WTC11 (cell line): ENCODE results near the gene IL1RN.

Source experiments
- CTCF ChIP-seq: fragments of 200-600 bp; IDR thresholded peaks from 2 replicates; pipeline ENCODE4 v1.8.0; 2022; ENCODE audit warnings: antibody characterized with exemption
- KAT7 ChIP-seq: sonication (generic); formaldehyde crosslinking; IDR thresholded peaks from 2 replicates; pipeline ENCODE4 v1.8.1; 2023; ENCODE audit warnings: missing genetic modification reagents, mild to moderate bottlenecking, borderline replicate concordance
- MAX ChIP-seq: sonication (generic); formaldehyde crosslinking; IDR thresholded peaks from 2 replicates; pipeline ENCODE4 v1.8.0; 2022; ENCODE audit warnings: mild to moderate bottlenecking, missing genetic modification reagents
- PRDM15 ChIP-seq: sonication (generic); formaldehyde crosslinking; IDR thresholded peaks from 2 replicates; pipeline ENCODE4 v1.8.0; 2022; ENCODE audit warnings: missing genetic modification reagents
- SOX15 ChIP-seq: fragments of 250-450 bp; sonication (Bioruptor Pico); IDR thresholded peaks from 2 replicates; pipeline ENCODE4 v1.9.0; 2021; ENCODE audit warnings: mild to moderate bottlenecking
- TP53 ChIP-seq: sonication (generic); formaldehyde crosslinking; IDR thresholded peaks from 2 replicates; pipeline ENCODE4 v1.8.1; 2023; ENCODE audit warnings: mild to moderate bottlenecking, missing genetic modification reagents

- TF ChIP-seq SOX15 (CRISPR knock-in tag): no peak
- no peak for TF ChIP-seq MAX (CRISPR knock-in tag)
- no peak for TF ChIP-seq PRDM15 (CRISPR knock-in tag)
- TF ChIP-seq CTCF: no peak
- TF ChIP-seq KAT7 (CRISPR knock-in tag): no peak
- no peak for TF ChIP-seq TP53
Measured at GRCh38 chr2:113172721-113173541, 45.5 kb downstream of the IL1RN start.
